Measurements from ENCODE around the gene WWC1.

WWC1 gene

GRCh38 chr5:168457542-168457941, 166.1 kb downstream of the WWC1 start:
- no peak for DNase-seq
- no peaks in the 10 kb centered on the region for H3K27me3 ChIP-seq (ENCODE audit: insufficient read depth, low read length)

GRCh38 chr5:168460606-168461005, 169.2 kb downstream of the WWC1 start:
- Histone ChIP-seq H3K18ac (ENCODE audit: low read length) (no peak overlapping the region), H4K8ac (ENCODE audit: low read depth, low read length) (no peak overlapping the region), H3K4me2 (ENCODE audit: low read length) (no peak overlapping the region), H2AFZ (ENCODE audit: insufficient read depth, low read length, poor library complexity) (no peak overlapping the region), H2AK5ac (ENCODE audit: low read length) (no peak overlapping the region), H3K4ac (ENCODE audit: low read depth, low read length) (no peak overlapping the region), H3K9ac (ENCODE audit: low read length) (no peak overlapping the region), H3K23ac (ENCODE audit: low read length) (no peak overlapping the region), H3K79me2 (ENCODE audit: control insufficient read depth, insufficient read depth, low read length, poor library complexity) (no peaks in the 10 kb centered on the region), H3K27ac (ENCODE audit: low read depth, low read length) (no peak overlapping the region), H2BK12ac (ENCODE audit: low read length) (no peak overlapping the region), H4K91ac (ENCODE audit: low read depth, low read length) (no peak overlapping the region), H2BK120ac (ENCODE audit: insufficient read depth, low read length, poor library complexity) (no peak overlapping the region), H3K4me3 (ENCODE audit: low read depth, low read length) (no peak overlapping the region), H3K4me1 (ENCODE audit: control insufficient read depth in 1 of 2, insufficient read depth in 2 of 2, low read length in 2 of 2) (no peaks in the 10 kb centered on the region), H3K79me1 (ENCODE audit: low read length) (no peaks in the 10 kb centered on the region), H3K9me3 (ENCODE audit: insufficient read depth, low read depth, low read length) (peaks cover 2% of the 10 kb centered on the region), H3K27me3 (ENCODE audit: insufficient read depth, low read length) (no peaks in the 10 kb centered on the region), H2BK5ac (ENCODE audit: low read depth, low read length, poor library complexity) (no peak overlapping the region), H3K14ac (ENCODE audit: low read length) (no peak overlapping the region), H4K12ac (ENCODE audit: low read depth, low read length) (no peak overlapping the region), H3K36me3 (ENCODE audit: control insufficient read depth in 1 of 2, insufficient read depth in 2 of 2, low read length in 2 of 2) (peaks cover 38 to 49% of the 10 kb centered on the region in 2 experiments)
- peak; percentile 84 to 89 for DNase-seq
- no CpG with 5 or more reads among the region's 9 CpGs for WGBS (ENCODE audit: extremely low coverage, insufficient coverage, insufficient read length)

More at GRCh38 chr5:168457542-168457941, 166.1 kb downstream of the WWC1 start:
- Histone ChIP-seq H3K14ac (ENCODE audit: low read length) (no peak overlapping the region), H4K12ac (ENCODE audit: low read depth, low read length) (no peak overlapping the region), H3K79me1 (ENCODE audit: low read length) (no peaks in the 10 kb centered on the region), H3K9ac (ENCODE audit: low read length) (no peak overlapping the region), H3K79me2 (ENCODE audit: control insufficient read depth, insufficient read depth, low read length, poor library complexity) (no peaks in the 10 kb centered on the region), H4K91ac (ENCODE audit: low read depth, low read length) (no peak overlapping the region), H3K4me3 (ENCODE audit: low read depth, low read length) (no peak overlapping the region), H3K4ac (ENCODE audit: low read depth, low read length) (no peak overlapping the region), H2AK5ac (ENCODE audit: low read length) (no peak overlapping the region), H3K36me3 (ENCODE audit: control insufficient read depth in 1 of 2, insufficient read depth in 2 of 2, low read length in 2 of 2) (peaks cover 46 to 56% of the 10 kb centered on the region in 2 experiments), H4K8ac (ENCODE audit: low read depth, low read length) (no peak overlapping the region), H2BK12ac (ENCODE audit: low read length) (no peak overlapping the region), H3K4me1 (ENCODE audit: control insufficient read depth in 1 of 2, insufficient read depth in 2 of 2, low read length in 2 of 2) (peaks cover 0 to 2% of the 10 kb centered on the region in 2 experiments), H3K27ac (ENCODE audit: low read depth, low read length) (no peak overlapping the region), H2BK5ac (ENCODE audit: low read depth, low read length, poor library complexity) (no peak overlapping the region), H3K23ac (ENCODE audit: low read length) (no peak overlapping the region), H3K9me3 (ENCODE audit: insufficient read depth, low read depth, low read length) (peaks cover 2% of the 10 kb centered on the region), H2AFZ (ENCODE audit: insufficient read depth, low read length, poor library complexity) (peak overlapping the region; percentile 30), H3K18ac (ENCODE audit: low read length) (no peak overlapping the region), H2BK120ac (ENCODE audit: insufficient read depth, low read length, poor library complexity) (no peak overlapping the region), H3K4me2 (ENCODE audit: low read length) (no peak overlapping the region)
- no CpG with 5 or more reads among the region's 3 CpGs for WGBS (ENCODE audit: extremely low coverage, insufficient coverage, insufficient read length)

DNA sequence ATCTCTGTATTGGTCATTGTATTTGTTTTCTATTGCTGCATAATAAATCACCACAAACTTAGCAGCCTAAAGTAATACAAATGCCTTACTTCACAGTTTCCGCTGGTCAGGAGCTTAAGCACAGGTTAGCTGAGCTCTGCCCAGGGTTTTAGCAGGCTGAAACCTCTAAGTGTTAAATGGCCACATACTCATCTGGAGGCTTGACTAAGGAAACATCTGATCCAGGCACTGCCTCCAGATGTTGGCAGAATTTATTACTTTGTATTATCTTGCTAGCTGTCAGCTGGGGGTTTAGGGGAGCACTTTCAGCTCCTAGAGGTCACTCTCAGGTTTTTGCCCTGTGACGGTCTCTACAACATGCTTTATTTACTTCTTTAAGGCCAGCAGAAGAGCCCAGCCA, 171.6 kb downstream of the WWC1 start:
- Histone ChIP-seq H2BK12ac (ENCODE audit: low read length) (no peak overlapping the region), H3K9ac (ENCODE audit: low read length) (no peak overlapping the region), H4K8ac (ENCODE audit: low read depth, low read length) (no peak overlapping the region), H3K4ac (ENCODE audit: low read depth, low read length) (no peak overlapping the region), H3K4me1 (ENCODE audit: control insufficient read depth in 1 of 2, insufficient read depth in 2 of 2, low read length in 2 of 2) (no peaks in the 10 kb centered on the region), H3K27me3 (ENCODE audit: insufficient read depth, low read length) (no peaks in the 10 kb centered on the region), H3K18ac (ENCODE audit: low read length) (no peak overlapping the region), H3K4me3 (ENCODE audit: low read depth, low read length) (no peak overlapping the region), H3K27ac (ENCODE audit: low read depth, low read length) (no peak overlapping the region), H3K14ac (ENCODE audit: low read length) (no peak overlapping the region), H2BK120ac (ENCODE audit: insufficient read depth, low read length, poor library complexity) (no peak overlapping the region), H4K12ac (ENCODE audit: low read depth, low read length) (no peak overlapping the region), H3K79me2 (ENCODE audit: control insufficient read depth, insufficient read depth, low read length, poor library complexity) (no peaks in the 10 kb centered on the region), H3K36me3 (ENCODE audit: control insufficient read depth in 1 of 2, insufficient read depth in 2 of 2, low read length in 2 of 2) (peaks cover 39 to 50% of the 10 kb centered on the region in 2 experiments), H3K79me1 (ENCODE audit: low read length) (no peaks in the 10 kb centered on the region), H2AK5ac (ENCODE audit: low read length) (no peak overlapping the region), H3K23ac (ENCODE audit: low read length) (no peak overlapping the region), H3K4me2 (ENCODE audit: low read length) (no peak overlapping the region), H4K91ac (ENCODE audit: low read depth, low read length) (no peak overlapping the region), H3K9me3 (ENCODE audit: insufficient read depth, low read depth, low read length) (peaks cover 2% of the 10 kb centered on the region), H2BK5ac (ENCODE audit: low read depth, low read length, poor library complexity) (no peak overlapping the region), H2AFZ (ENCODE audit: insufficient read depth, low read length, poor library complexity) (no peak overlapping the region)
- no CpG with 5 or more reads among the region's 2 CpGs for WGBS (ENCODE audit: extremely low coverage, insufficient coverage, insufficient read length)
- DNase-seq, result no peak

GRCh38 chr5:168464214-168464613, 172.8 kb downstream of the WWC1 start:
- H3K4me1 ChIP-seq (ENCODE audit: control insufficient read depth in 1 of 2, insufficient read depth in 2 of 2, low read length in 2 of 2), result no peaks in the 10 kb centered on the region
- H4K12ac ChIP-seq (ENCODE audit: low read depth, low read length), result no peak overlapping the region
- H3K9me3 ChIP-seq (ENCODE audit: insufficient read depth, low read depth, low read length), result no peaks in the 10 kb centered on the region
- no peak overlapping the region for H2BK120ac ChIP-seq (ENCODE audit: insufficient read depth, low read length, poor library complexity)
- H3K9ac ChIP-seq (ENCODE audit: low read length), result no peak overlapping the region
- WGBS (ENCODE audit: extremely low coverage, insufficient coverage, insufficient read length), result no CpG with 5 or more reads among the region's 5 CpGs
- no peak overlapping the region for H3K18ac ChIP-seq (ENCODE audit: low read length)
- no peak overlapping the region for H3K4me3 ChIP-seq (ENCODE audit: low read depth, low read length)
- H2BK12ac ChIP-seq (ENCODE audit: low read length), result no peak overlapping the region
- DNase-seq, result no peak
- no peaks in the 10 kb centered on the region for H3K27me3 ChIP-seq (ENCODE audit: insufficient read depth, low read length)
- H4K91ac ChIP-seq (ENCODE audit: low read depth, low read length), result no peak overlapping the region
- H3K36me3 ChIP-seq (ENCODE audit: control insufficient read depth in 1 of 2, insufficient read depth in 2 of 2, low read length in 2 of 2), result peaks cover 37 to 46% of the 10 kb centered on the region in 2 experiments
- H3K4ac ChIP-seq (ENCODE audit: low read depth, low read length), result no peak overlapping the region
- no peak overlapping the region for H2AFZ ChIP-seq (ENCODE audit: insufficient read depth, low read length, poor library complexity)
- H3K23ac ChIP-seq (ENCODE audit: low read length), result no peak overlapping the region
- H3K4me2 ChIP-seq (ENCODE audit: low read length), result no peak overlapping the region
- H3K79me2 ChIP-seq (ENCODE audit: control insufficient read depth, insufficient read depth, low read length, poor library complexity), result no peaks in the 10 kb centered on the region
- H3K27ac ChIP-seq (ENCODE audit: low read depth, low read length), result no peak overlapping the region
- no peak overlapping the region for H3K14ac ChIP-seq (ENCODE audit: low read length)
- no peak overlapping the region for H4K8ac ChIP-seq (ENCODE audit: low read depth, low read length)
- H2BK5ac ChIP-seq (ENCODE audit: low read depth, low read length, poor library complexity), result no peak overlapping the region
- no peak overlapping the region for H2AK5ac ChIP-seq (ENCODE audit: low read length)
- H3K79me1 ChIP-seq (ENCODE audit: low read length), result no peaks in the 10 kb centered on the region

Measured in trophoblast cell (in vitro differentiated cells and primary cell).